IPS DF 6.9 (cell line): ENCODE data around the gene LYSMD3.

Experiments used
- DNase-seq: peaks from one replicate; pipeline ENCODE4 v3.0.0-alpha.2; 2013; ENCODE audit warnings: low read depth, low spot score
- H3K27ac ChIP-seq: one replicate; pipeline ENCODE4 v1.5.1; 2013; ENCODE audit warnings: low read length, control low read depth
- H3K27me3 ChIP-seq: 2 replicates; pipeline ENCODE4 v1.6.1; 2013; ENCODE audit warnings: mild to moderate bottlenecking, low read length; ENCODE audit not compliant: control insufficient read depth, insufficient read depth
- H3K36me3 ChIP-seq: 2 replicates; pipeline ENCODE4 v1.6.1; 2013; ENCODE audit warnings: low read length; ENCODE audit not compliant: control insufficient read depth, insufficient read depth
- H3K4me1 ChIP-seq: 2 replicates; pipeline ENCODE4 v1.6.1; 2013; ENCODE audit warnings: low read length; ENCODE audit not compliant: control insufficient read depth, insufficient read depth
- H3K4me3 ChIP-seq: 2 replicates; pipeline ENCODE4 v1.5.1; 2013; ENCODE audit warnings: mild to moderate bottlenecking, low read length
- H3K9me3 ChIP-seq: 2 replicates; pipeline ENCODE4 v1.6.1; 2013; ENCODE audit warnings: low read length, inconsistent platforms; ENCODE audit not compliant: control insufficient read depth, insufficient read depth
- WGBS: extraction: QIAGEN DNeasy Blood & Tissue Kit; methylation state at CpG from one replicate; pipeline ENCODE4 v1.1.7; 2013; ENCODE audit warnings: mixed read lengths, missing lambda C conversion rate; ENCODE audit not compliant: insufficient read length, insufficient coverage; 5-methylcytosine and 5-hydroxymethylcytosine counted together

Gene LYSMD3

GRCh38 chr5:90549223-90549622, 19.8 kb upstream of the LYSMD3 start:
- Histone ChIP-seq H3K27ac (no peak overlapping the region), H3K27me3 (no peaks in the 10 kb centered on the region), H3K4me1 (peaks cover 3% of the 10 kb centered on the region; the same call in 1 of the 2 replicates), H3K36me3 (no peaks in the 10 kb centered on the region), H3K4me3 (no peak overlapping the region), H3K9me3 (no peaks in the 10 kb centered on the region)
- no peak for DNase-seq

GRCh38 chr5:90548069-90548593, 18.7 kb upstream of the LYSMD3 start:
- Histone ChIP-seq H3K27ac (no peak overlapping the region), H3K27me3 (no peaks in the 10 kb centered on the region), H3K9me3 (no peaks in the 10 kb centered on the region), H3K4me1 (peaks cover 3% of the 10 kb centered on the region; the same call in 1 of the 2 replicates), H3K36me3 (no peaks in the 10 kb centered on the region), H3K4me3 (no peak overlapping the region)
- DNase-seq: no peak
- WGBS: no CpG with 5 or more reads among the region's 5 CpGs

GRCh38 chr5:90547072-90547536, 17.7 kb upstream of the LYSMD3 start:
- Histone ChIP-seq H3K9me3 (no peaks in the 10 kb centered on the region), H3K36me3 (no peaks in the 10 kb centered on the region), H3K27ac (no peak overlapping the region), H3K27me3 (no peaks in the 10 kb centered on the region), H3K4me1 (peaks cover 3% of the 10 kb centered on the region; the same call in 1 of the 2 replicates), H3K4me3 (no peak overlapping the region)
- no peak for DNase-seq
- WGBS: no CpG with 5 or more reads among the region's 1 CpG

- Histone ChIP-seq H3K9me3 (no peaks in the 10 kb centered on the region), H3K4me3 (no peak overlapping the region), H3K27ac (no peak overlapping the region), H3K4me1 (peaks cover 3% of the 10 kb centered on the region; the same call in 1 of the 2 replicates), H3K27me3 (no peaks in the 10 kb centered on the region), H3K36me3 (no peaks in the 10 kb centered on the region)
- DNase-seq: no peak
- WGBS: no CpG with 5 or more reads among the region's 4 CpGs
Observed at GRCh38 chr5:90546216-90546837, 16.9 kb upstream of the LYSMD3 start.

GRCh38 chr5:90545511-90545910, 16.1 kb upstream of the LYSMD3 start:
- Histone ChIP-seq H3K27ac (no peak overlapping the region), H3K9me3 (no peaks in the 10 kb centered on the region), H3K36me3 (no peaks in the 10 kb centered on the region), H3K27me3 (no peaks in the 10 kb centered on the region), H3K4me1 (peaks cover 3% of the 10 kb centered on the region; the same call in 1 of the 2 replicates), H3K4me3 (no peak overlapping the region)
- no peak for DNase-seq
- WGBS: no CpG with 5 or more reads among the region's 2 CpGs

- DNase-seq: no peak
- H3K27me3 ChIP-seq: no peaks in the 10 kb centered on the region
- no peaks in the 10 kb centered on the region for H3K9me3 ChIP-seq
- no peak overlapping the region for H3K4me3 ChIP-seq
- no peaks in the 10 kb centered on the region for H3K36me3 ChIP-seq
- no CpG with 5 or more reads among the region's 4 CpGs for WGBS
- no peak overlapping the region for H3K27ac ChIP-seq
- peaks cover 3% of the 10 kb centered on the region; the same call in 1 of the 2 replicates for H3K4me1 ChIP-seq
Observed at GRCh38 chr5:90542827-90543519, 13.6 kb upstream of the LYSMD3 start.

GRCh38 chr5:90534922-90535321, 5.5 kb upstream of the LYSMD3 start:
- Histone ChIP-seq H3K4me3 (no peak overlapping the region), H3K27ac (no peak overlapping the region), H3K9me3 (no peaks in the 10 kb centered on the region), H3K27me3 (no peaks in the 10 kb centered on the region), H3K4me1 (peaks cover 2% of the 10 kb centered on the region; the same call in 1 of the 2 replicates), H3K36me3 (no peaks in the 10 kb centered on the region)
- no peak for DNase-seq
- WGBS: no CpG with 5 or more reads among the region's 3 CpGs

GRCh38 chr5:90533794-90534193, 4.4 kb upstream of the LYSMD3 start:
- Histone ChIP-seq H3K4me3 (no peak overlapping the region), H3K27me3 (no peaks in the 10 kb centered on the region), H3K4me1 (peaks cover 2% of the 10 kb centered on the region; the same call in 1 of the 2 replicates), H3K27ac (no peak overlapping the region), H3K9me3 (no peaks in the 10 kb centered on the region), H3K36me3 (no peaks in the 10 kb centered on the region)
- no CpG with 5 or more reads among the region's 3 CpGs for WGBS
- DNase-seq: no peak

GRCh38 chr5:90530736-90531487, 1.5 kb upstream of the LYSMD3 start:
- Histone ChIP-seq H3K4me3 (no peak overlapping the region), H3K36me3 (no peaks in the 10 kb centered on the region), H3K9me3 (no peaks in the 10 kb centered on the region), H3K4me1 (no peaks in the 10 kb centered on the region), H3K27ac (no peak overlapping the region), H3K27me3 (no peaks in the 10 kb centered on the region)
- no CpG with 5 or more reads among the region's 9 CpGs for WGBS
- no peak for DNase-seq

GRCh38 chr5:90529939-90530677, 724 bp upstream of the LYSMD3 start:
- Histone ChIP-seq H3K27ac (no peak overlapping the region), H3K27me3 (no peaks in the 10 kb centered on the region), H3K9me3 (no peaks in the 10 kb centered on the region), H3K4me3 (peak overlapping the region; percentile 94), H3K4me1 (no peaks in the 10 kb centered on the region), H3K36me3 (no peaks in the 10 kb centered on the region)
- WGBS: no CpG with 5 or more reads among the region's 13 CpGs
- DNase-seq: no peak
